HG03520 (cell line): ENCODE results near the gene NFIC.
A peak's percentile ranks its signal among the peaks of the same experiment; 100 is the strongest.

Source experiments
- ATAC-seq: cut with Tn5 transposase; IDR thresholded peaks from one replicate; pipeline ENCODE4 v1.9.1; 2021; ENCODE audit warnings: mild to moderate bottlenecking, moderate library complexity; ENCODE audit not compliant: unreplicated experiment

Gene NFIC

DNA sequence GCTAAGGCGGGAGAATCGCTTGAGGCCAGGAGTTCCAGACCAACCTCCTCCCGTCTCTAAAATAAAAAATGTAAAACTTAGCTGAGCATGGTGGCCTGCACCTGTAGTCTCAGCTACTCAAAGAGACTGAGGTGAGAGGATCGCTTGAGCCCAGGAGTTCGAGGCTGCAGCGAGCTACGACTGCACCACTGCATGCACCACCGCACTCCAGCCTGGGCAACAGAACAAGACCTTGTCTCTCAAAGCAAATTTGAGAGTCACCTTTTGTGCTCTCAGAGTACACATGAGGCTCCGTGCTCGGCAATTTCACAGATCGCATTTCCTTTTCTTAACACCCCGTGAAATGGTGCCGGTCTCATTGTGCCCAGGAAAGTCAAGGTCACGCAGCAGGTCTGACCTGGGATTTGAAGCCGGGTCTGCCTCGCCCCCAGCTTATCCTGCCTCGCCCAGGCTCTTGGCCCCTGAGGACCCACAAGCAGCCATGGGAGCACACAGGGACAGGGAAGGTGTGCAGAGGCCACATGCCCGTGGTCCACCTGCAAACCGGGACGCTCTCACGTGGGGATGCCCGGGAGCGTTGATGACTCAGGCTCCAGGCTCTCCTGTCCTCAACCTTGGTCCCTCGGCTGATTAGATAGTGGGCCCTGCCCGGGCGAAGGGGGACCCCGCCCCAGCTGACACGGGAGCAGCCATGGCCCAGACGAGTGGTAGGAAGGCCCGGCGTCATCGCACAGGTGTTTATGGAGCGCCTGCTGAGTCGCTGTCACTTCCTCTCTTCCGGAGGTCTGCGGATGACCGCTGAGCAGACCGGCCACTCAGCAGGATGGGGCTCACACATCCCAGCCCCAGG lies 115.1 kb downstream of the NFIC start:
- no peak for ATAC-seq

- ATAC-seq = no peak
These were observed 116.3 kb downstream of the NFIC start for GRCh38 chr19:3482507-3483225.

- no peak for ATAC-seq
These were observed 116.8 kb downstream of the NFIC start, which contains the start of gene SMIM44 for GRCh38 chr19:3483226-3483628. Gene SMIM44 (minus strand): TSS chr19:3483441. CDS start chr19:3483403, 38 bp downstream.

DNA sequence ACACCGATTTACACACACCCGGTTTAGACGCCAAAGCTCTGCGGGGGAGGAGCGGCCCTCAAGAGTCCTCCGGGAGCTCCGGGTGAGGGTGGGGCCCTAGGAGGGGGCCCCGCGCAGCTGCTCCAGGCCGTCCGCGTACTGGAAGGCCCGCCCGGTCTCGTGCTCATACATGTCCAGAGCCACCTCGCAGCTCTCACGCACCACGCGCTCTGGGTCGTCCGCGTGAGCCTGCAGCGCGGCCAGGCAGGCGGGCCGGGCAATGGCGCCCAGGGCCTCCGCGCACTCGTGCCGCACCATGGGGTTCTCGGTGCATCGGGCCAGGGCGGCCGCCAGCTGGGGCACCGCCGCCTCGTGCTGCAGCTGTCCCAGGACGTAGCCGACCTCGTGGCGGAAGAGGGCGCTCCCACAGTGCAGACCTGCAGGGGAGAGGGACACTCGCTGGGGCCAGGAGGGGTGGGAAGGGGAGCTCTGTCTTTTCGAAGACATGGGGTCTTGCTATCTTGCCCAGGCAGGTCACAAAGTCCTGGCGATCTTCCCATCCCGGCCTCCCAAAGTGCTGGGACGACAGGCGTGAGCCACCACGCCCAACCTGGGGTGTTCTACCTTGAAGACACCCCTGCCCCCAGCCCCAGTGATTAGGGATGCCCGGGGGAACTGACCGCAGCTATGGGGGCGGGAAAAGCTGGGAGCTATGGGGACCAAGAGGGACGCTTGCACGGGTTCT lies 125.2 kb downstream of the NFIC start:
- ATAC-seq = no peak

DNA sequence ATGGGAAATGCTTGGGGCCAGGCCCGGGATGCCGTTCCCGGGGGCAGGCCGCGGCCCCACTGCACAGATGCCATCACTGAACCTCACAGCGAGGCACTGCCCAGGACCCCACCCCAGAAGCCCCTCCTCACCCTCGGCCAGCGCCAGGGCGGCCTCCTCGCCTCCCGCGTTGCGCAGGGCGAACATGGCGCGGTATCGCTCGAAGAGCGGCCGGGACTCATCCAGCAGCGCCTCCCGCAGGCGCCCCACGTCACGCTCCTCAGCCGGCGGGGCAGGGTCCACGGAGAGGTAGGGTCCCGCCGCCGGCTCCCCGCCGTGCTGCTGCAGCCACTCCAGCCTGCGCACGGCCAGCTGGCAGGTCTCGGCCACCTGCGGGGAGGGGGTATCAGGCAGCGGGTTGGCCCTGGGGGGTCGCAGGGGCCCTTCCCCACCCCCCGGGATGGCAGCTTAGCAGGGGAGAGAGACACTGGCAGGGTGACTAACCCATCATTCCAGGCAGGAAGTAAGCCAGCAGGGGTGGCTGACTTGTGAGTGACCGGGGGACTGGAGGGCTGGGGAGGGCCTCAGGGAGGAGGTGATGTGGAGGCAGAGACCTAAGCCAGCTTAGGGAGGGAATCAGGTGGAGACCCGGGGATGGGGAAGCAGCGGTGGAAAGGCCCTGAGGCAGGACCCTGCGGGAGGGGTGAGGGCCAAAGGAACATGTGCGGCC lies 125.9 kb downstream of the NFIC start:
- no peak for ATAC-seq

DNA sequence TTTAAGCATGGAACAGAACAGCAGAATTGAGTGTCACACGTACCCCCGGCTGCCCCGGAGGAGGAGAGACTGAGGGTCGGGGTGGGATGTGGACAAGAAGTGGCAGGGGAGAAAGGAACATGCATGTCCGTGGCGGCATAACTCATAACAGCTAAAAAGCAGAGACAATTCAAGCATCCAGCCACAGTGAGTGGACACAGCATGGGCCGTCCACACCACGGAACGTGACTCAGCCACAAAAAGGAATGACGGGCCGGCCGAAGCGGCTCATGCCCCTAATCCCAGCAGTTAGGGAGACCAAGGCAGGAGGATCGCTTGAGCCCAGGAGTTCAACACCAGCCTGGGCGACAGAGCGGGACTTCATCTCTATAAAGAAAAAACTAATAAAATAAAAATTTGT lies 126.5 kb downstream of the NFIC start:
- ATAC-seq = no peak

DNA sequence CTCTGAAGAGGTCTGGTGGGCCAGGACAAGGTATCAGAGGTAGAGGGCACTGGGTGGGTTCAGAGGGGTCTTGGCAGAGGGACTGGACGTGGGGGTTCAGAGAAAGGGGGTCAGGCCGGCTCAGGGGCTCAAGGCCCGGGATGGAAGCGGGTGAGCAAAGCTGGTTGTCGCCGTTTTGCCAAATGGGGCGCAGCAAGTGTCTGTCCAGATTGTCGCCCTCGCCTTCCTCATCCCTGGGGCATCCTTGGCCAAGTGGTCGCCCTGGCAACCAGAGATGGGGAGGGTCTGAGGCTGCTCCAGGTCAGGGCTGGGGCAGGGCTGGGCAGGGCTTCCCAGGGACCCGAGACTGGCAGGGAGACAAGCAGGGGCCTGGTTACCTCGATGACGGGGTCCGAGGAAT lies 127.3 kb downstream of the NFIC start:
- no peak for ATAC-seq

DNA sequence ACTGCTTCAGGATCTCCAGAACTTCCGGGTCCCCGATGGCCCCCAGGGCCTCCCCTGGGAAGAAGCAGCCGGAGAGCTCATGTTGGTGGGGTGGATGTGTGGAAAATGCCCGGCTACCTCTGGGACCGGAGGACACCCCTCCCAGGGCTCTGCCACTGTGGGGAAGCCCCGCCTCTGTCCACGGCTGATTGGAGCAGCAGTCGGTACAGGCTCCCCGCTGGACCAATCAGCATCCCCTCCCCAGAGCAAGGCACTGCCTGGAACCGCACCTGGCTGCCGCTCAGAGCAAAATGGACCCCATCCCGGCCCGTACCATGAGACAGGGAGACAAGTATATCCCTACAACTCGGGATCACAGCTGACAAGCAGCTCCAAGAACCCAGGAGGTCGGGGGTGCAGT lies 127.7 kb downstream of the NFIC start:
- ATAC-seq = no peak

DNA sequence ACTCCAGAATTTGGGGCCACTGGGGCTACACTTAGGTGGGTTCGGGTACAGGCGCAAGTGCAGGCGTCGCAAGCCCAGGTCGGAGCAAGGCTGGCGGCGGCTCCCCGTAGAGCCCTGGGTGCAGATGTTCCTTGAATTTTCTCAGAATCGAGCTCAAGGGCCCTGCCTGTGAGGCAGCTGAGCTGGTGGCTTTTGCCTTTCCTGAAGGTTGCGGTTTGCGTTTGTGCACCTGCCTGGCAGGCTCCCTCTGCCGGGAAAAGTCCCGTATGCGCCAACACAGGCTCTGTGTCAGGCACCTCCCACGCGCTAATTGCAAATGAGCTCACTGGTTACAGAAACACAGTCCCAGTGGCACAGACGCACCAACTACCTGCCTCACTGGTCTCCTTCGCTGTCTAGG lies 128.2 kb downstream of the NFIC start:
- no peak for ATAC-seq

GRCh38 chr19:3496392-3497273 lies 130.2 kb downstream of the NFIC start:
- no peak for ATAC-seq

- ATAC-seq = no peak
These were observed 131.6 kb downstream of the NFIC start for GRCh38 chr19:3497757-3498520.

- no peak for ATAC-seq
These were observed 133.5 kb downstream of the NFIC start for GRCh38 chr19:3499738-3500428.

DNA sequence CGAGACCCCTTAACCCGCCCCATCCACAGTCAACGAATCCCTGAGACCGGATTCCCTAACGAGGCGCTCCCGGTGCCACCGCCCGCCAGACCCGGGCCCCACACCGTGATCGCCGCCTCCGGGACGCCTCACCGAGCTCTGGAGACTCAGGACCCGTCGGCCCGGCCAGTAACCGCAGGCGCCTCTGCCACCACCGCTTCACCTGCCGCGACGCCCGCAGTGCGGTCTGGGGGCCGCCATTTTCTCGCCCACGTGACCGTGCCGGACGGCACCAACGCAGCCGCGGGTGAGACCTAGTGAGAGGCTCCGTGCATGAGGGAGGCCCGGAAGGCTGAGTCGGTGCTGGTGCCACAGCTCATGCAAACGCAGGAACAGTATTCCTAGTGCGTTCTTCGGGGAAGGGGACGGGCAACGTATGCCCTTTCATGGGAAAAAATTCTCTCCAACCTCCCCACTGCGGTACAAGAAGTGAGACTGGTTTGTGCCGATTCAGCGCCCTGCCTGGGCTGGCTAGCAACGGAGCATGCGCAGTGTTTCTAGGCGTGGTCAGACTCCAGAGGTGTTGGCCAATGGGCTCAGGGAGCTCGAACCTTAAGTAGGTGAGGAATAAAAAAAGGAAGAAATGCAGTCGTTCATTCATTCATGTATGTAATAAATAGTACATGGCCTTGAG lies 134.2 kb downstream of the NFIC start, which contains the start of gene DOHH:
DOHH (minus strand) TSS at position 246 of the 673 bp plus-strand sequence. CDS start 3,860 bp downstream, outside the sequence.
- peak; percentile 74 for ATAC-seq

DNA sequence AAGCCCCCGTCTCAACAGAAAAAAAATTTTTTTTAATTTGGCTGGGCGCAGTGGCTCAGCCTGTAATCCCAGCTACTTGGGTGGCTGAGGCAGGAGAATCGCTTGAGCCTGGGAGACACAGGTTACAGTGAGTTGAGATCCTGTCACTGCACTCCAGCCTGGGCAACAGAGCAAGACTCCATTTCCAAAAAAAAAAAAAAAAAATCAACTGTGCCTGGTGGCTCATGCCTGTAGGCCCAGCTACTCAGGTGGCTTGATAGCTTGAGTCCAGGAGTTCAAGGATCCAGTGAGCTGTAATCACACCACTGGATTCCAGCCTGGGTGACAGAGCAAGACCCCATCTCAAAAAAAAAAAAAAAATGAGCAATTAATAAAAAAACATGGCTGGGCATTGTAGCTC lies 135.4 kb downstream of the NFIC start:
- ATAC-seq = no peak

GRCh38 chr19:3503036-3503572 lies 136.7 kb downstream of the NFIC start:
- ATAC-seq = no peak

GRCh38 chr19:3504735-3505134 lies 138.4 kb downstream of the NFIC start:
- ATAC-seq = no peak

DNA sequence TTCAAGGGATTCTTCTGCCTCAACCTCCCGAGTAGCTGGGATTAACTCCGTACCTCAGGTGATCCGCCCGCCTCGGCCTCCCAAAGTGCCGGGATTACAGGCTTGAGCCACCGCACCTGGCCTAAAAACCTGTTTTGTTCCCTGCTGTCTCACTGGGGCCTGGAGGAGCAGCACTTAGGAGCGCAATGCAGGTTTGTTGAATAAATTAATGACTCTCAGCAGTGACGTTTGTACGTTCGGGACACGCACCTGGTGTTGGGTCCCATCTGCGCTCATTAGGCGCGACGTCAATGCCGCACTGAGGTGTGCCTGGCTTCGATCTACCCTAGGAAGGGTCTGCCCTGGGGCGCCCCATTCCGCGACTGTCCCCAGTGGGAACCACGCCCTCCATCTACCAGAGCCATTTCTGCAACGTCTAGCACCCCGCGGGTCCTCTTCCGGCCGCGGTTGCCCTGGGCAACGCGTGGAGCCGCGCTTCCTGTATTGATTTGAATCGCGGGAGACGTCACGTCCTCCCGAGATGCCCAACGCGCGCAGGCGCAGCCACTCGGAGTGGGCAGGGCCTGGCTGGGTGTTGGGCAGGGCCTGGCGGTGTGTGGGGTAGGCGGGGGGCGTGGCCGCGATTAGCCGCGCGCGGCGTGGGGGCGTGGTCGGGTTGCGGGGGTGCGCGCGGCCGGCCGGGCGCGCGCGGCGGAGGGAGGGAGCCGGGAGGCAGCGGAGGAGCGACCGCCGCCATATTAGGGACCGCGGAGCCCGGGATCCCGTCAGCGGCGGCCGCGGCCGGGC lies 139.4 kb downstream of the NFIC start, which contains the start of gene FZR1:
FZR1 (plus strand) TSS at position 714 of the 786 bp plus-strand sequence. CDS start 16,679 bp downstream, outside the sequence.
- ATAC-seq = peak; percentile 85
